ENCODE results near the gene C22orf23. TPM values are rescaled to one million over a fixed set of nuclear protein-coding genes. Genes with fewer than 3 reads are reported as not detected.

The C22orf23 gene
- total RNA-seq, 1 experiment from 2014 or later, result 0.64 TPM

- Histone ChIP-seq H3K4me3 (ENCODE audit: low read depth, low read length, poor library complexity, severe bottlenecking) (peak within 1 kb of the TSS; percentile 66), H3K36me3 (ENCODE audit: insufficient read depth, low read length, poor library complexity, severe bottlenecking) (no peaks in the 10 kb centered on the region), H3K27me3 (replicated peaks; ENCODE audit: insufficient read depth, low read depth, low read length, poor library complexity) (no peaks in the 10 kb centered on the region), H3K9me3 (ENCODE audit: low read depth, low read length, poor library complexity, severe bottlenecking) (no peaks in the 10 kb centered on the region), H3K4me1 (ENCODE audit: insufficient read depth, low read length, poor library complexity, severe bottlenecking) (peaks cover 15% of the 10 kb centered on the region), H3K27ac (ENCODE audit: low read depth, low read length, poor library complexity, severe bottlenecking) (peak within 1 kb of the TSS; percentile 57)
- POLR2A ChIA-PET (ENCODE audit: low non-redundant PET), result interaction anchor here (0.8 kb wide), 1 partner anchor 343 kb away, joined by 3 read pairs; no protein-coding TSS in a partner anchor
- intact Hi-C loops (cut with micrococcal nuclease; ENCODE audit: unreplicated experiment), result no loop called here
- CTCF ChIA-PET, result interaction anchor here (0.6 to 1.0 kb wide), 3 partner anchors 16 to 209 kb away, joined by 3 to 4 read pairs (median 3); no protein-coding TSS in a partner anchor
- no TSS peak for BruUV-seq (replicated peaks)
- TF ChIP-seq EZH2 (IDR thresholded peaks at IDR 0.05; ENCODE audit: borderline replicate concordance, low read depth, low read length, poor library complexity, severe bottlenecking) (no peak), CTCF (conservative IDR thresholded peaks at IDR 0.05; ENCODE audit: low read depth, low read length) (no peak)
- DNase-seq (ENCODE audit: low spot score), result peak; percentile 61
Observed at GRCh38 chr22:37905534-37906363, 47.7 kb downstream of the C22orf23 start, which contains the start of gene MICALL1. MICALL1 (plus strand) TSS chr22:37906297; CDS start chr22:37906423, 126 bp downstream.

GRCh38 chr22:37904572-37905533, 48.5 kb downstream of the C22orf23 start:
- peak; percentile 61 for DNase-seq (ENCODE audit: low spot score)

More at GRCh38 chr22:37904572-37905533, 48.5 kb downstream of the C22orf23 start:
- H3K27ac ChIP-seq (ENCODE audit: low read depth, low read length, poor library complexity, severe bottlenecking), result no peak overlapping the region
- TF ChIP-seq CTCF (conservative IDR thresholded peaks at IDR 0.05; ENCODE audit: low read depth, low read length) (no peak), EZH2 (IDR thresholded peaks at IDR 0.05; ENCODE audit: borderline replicate concordance, low read depth, low read length, poor library complexity, severe bottlenecking) (no peak)
- H3K27me3 ChIP-seq (replicated peaks; ENCODE audit: insufficient read depth, low read depth, low read length, poor library complexity), result no peaks in the 10 kb centered on the region
- H3K9me3 ChIP-seq (ENCODE audit: low read depth, low read length, poor library complexity, severe bottlenecking), result no peaks in the 10 kb centered on the region
- ChIA-PET CTCF (interaction anchor here (0.6 kb wide), 1 partner anchor 25 kb away, joined by 4 read pairs; no protein-coding TSS in a partner anchor), POLR2A (ENCODE audit: low non-redundant PET) (no interaction called here)
- peaks cover 15% of the 10 kb centered on the region for H3K4me1 ChIP-seq (ENCODE audit: insufficient read depth, low read length, poor library complexity, severe bottlenecking)
- peak overlapping the region; percentile 66 for H3K4me3 ChIP-seq (ENCODE audit: low read depth, low read length, poor library complexity, severe bottlenecking)
- no peaks in the 10 kb centered on the region for H3K36me3 ChIP-seq (ENCODE audit: insufficient read depth, low read length, poor library complexity, severe bottlenecking)
- intact Hi-C loops (cut with micrococcal nuclease; ENCODE audit: unreplicated experiment), result no loop called here
- no TSS peak for BruUV-seq (replicated peaks)
